Astrocyte of the spinal cord (primary cell): ENCODE results near the gene JDP2.

ENCODE experiments used
- DNase-seq: peaks from one replicate; pipeline ENCODE4 v3.0.0; 2011; ENCODE audit warnings: low read depth, low spot score
- H3K4me3 ChIP-seq: 2 replicates; pipeline ENCODE4 v1.5.1; 2011; ENCODE audit warnings: low read depth, mild to moderate bottlenecking, low read length, moderate library complexity
- in situ Hi-C: cut with HindIII; loops from 2 replicates; pipeline ENCODE4 v1.10.0; 2017; ENCODE audit warnings: low sequenced_read_pairs
- TF ChIP-seq, protein P1 (sequence below): IDR thresholded peaks from 2 replicates; pipeline ENCODE4 v1.5.1; 2012; ENCODE audit warnings: low read depth, mild to moderate bottlenecking, low read length, inconsistent platforms

The JDP2 gene

DNA sequence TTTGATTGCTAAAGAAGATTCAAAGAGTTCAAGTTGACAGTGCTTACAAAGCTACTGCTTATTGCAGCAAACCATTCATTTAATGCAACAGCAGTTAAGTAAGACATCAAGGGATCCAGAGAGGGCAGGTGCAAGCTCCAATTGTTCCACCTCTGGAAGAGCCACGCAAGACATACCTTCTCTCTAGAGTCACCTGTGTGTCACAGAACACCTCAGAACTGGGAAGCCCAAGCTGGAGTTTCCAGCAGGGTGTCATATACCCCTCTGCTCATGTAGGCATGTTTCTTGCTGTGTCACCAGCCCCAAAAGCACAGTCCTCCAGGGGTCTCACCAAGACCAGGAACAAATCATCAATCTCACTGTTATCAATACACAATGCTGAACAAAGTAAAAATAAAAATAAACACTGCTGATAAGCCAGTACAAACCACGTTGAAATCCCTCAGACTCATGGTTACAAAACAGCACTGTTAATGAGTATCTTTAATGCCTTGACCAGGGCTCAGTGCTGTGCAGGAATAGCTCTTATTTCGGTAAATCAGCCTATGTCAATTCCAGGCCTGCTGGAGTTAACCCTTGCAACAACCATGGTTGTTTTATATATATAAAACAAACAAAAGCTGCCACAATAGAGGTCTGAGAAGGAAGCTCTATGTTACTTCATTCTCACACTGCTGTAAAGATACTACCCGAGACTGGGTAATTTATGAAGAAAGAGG, 57.0 kb downstream of the JDP2 start:
- no peak overlapping the region for H3K4me3 ChIP-seq
- TF ChIP-seq, protein P1, sequence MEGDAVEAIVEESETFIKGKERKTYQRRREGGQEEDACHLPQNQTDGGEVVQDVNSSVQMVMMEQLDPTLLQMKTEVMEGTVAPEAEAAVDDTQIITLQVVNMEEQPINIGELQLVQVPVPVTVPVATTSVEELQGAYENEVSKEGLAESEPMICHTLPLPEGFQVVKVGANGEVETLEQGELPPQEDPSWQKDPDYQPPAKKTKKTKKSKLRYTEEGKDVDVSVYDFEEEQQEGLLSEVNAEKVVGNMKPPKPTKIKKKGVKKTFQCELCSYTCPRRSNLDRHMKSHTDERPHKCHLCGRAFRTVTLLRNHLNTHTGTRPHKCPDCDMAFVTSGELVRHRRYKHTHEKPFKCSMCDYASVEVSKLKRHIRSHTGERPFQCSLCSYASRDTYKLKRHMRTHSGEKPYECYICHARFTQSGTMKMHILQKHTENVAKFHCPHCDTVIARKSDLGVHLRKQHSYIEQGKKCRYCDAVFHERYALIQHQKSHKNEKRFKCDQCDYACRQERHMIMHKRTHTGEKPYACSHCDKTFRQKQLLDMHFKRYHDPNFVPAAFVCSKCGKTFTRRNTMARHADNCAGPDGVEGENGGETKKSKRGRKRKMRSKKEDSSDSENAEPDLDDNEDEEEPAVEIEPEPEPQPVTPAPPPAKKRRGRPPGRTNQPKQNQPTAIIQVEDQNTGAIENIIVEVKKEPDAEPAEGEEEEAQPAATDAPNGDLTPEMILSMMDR = no peak
- in situ Hi-C loops = no loop called here
- no peak for DNase-seq

DNA sequence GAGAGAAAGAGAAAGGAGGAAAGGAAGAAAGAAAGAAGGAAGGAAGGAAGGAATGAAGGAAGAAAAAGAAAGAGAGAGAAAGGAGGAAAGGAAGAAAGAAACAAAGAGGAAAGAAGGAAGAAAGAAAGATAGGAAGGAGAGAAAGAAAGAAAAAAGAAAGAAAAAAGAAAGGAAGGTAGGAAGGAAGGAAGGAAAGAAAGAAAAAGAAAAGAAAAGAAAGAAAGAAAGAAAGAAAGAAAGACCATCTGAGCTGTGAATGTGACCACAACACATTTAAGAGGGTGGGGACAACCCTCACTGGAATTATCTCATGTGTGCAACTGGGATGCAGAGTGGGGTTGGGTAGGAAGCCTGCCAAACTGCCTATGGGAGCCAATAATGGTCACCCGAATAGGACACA, 58.5 kb downstream of the JDP2 start:
- in situ Hi-C loops = no loop called here
- TF ChIP-seq, protein P1 = no peak
- DNase-seq = no peak
- H3K4me3 ChIP-seq = no peak overlapping the region

DNA sequence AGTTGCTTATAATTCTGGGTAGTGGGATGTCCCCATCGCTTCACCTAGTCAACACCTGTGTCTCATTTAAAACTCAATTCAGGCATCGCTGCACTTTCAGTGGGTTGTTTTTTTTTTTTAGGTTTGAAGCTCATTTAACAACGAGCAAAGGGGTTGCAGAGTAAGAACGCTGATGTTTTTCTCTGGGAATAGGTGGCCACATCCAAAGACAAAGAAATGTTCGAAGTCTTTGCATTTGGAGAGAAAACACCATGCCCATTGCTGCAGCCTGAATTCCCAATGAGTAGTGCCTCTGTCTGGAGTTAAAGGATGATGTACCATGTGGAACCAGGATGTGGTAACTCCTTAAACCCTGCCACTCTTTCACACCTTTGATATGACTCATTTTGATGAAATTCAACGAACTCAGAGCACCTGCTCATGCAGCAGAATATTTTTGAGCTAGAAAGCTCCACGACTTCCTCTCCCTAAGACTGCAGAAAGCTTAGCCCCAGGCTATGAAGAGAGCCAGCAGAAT, 59.4 kb downstream of the JDP2 start:
- no peak for DNase-seq
- no peak overlapping the region for H3K4me3 ChIP-seq
- TF ChIP-seq, protein P1 = no peak
- in situ Hi-C loops = no loop called here

DNA sequence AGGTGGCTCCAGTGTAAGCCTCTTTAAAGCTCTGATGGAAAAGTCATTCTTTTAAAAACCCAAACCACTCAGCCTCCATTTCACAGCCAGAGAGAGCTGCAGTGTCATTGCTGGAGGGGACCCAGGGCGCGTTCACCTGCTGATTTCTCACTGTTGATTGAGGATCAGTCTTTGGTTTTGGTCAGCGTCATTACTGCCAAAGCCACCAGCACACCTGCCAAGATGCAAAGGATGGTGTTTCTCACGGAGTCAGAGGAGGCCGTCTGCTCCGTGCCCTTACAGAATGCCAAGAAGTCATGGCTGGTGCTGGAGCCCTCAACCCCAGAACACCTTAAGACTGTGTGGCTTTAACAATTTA, 61.6 kb downstream of the JDP2 start:
- DNase-seq = no peak
- TF ChIP-seq, protein P1 = no peak
- no peak overlapping the region for H3K4me3 ChIP-seq
- in situ Hi-C loops = no loop called here

DNA sequence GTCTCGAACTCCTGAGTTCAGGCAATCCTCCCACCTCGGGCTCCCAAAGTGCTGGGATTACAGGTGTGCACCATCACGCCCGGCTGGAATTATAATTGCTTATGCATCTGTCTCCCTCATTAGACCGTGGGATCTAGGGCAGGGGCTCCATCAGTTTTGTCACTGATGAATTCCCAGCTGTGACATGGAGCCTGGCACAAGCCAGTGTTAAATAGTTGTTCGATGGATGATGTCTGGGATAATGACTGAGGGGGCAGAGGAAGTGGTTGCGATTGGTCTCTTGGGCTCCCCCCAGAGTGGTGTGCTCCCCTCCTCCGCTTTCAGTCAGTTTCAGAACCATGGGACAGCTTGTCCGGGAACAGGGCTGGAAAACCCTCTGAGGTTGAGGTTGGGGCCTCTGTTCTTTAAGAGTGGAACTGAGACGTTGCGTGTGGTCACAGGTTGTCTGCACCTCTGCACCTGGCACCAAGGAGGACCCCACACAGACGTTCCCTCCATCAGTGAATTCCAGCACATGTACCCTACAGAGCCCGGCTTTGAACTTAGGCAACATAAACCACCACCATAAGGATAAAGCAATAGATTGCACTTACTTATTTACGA, 63.7 kb downstream of the JDP2 start:
- TF ChIP-seq, protein P1 = no peak
- no peak overlapping the region for H3K4me3 ChIP-seq
- in situ Hi-C loops = no loop called here
- no peak for DNase-seq

DNA sequence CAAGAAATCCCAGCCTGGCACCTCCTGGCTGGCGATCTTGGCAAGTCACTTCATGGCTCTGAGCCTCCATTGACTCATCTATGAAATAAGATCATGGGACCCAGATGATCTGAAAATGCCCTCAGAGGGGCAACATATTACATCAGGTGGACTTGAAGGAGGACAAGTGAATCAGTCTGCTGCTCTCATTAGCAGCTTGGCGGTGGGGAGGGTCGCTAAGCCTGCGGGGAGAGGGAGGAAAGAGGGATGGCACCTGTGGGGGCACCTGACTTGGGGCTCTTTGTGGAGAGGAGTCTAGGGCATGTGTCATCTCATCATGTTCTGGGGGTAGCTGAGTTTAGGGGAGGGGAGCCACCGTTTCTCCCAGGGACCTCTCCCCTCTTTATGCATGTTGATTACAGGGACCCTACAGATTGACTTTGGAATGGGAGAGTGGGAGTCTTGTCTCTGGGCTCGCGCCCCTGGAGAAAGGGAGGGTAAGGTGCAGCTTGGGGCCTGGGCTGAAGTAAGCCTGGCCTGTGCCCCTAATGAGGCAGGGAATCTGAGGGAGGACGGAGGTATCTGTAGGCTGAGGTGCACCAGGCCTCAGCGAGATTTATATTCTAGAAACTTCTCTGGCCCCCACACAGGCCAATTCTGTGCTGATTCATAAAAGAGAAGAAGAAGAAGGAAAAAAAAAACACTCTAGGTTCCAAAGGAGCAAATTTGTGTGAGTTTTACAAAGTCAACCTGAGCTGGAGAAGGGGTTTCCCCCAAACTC, 65.2 kb downstream of the JDP2 start:
- H3K4me3 ChIP-seq = no peak overlapping the region
- no peak for DNase-seq
- TF ChIP-seq, protein P1 = no peak
- in situ Hi-C loops = no loop called here
